Natural killer cell (primary cell): ENCODE measurements around the gene AKIRIN2. TPM values are rescaled to one million over a fixed set of nuclear protein-coding genes. Genes with fewer than 3 reads are reported as not detected.
A peak's percentile ranks its signal among the peaks of the same experiment; 100 is the strongest.

Experiments used
- ATAC-seq, 3 donors: fragments of 150-1000 bp in 2 of 3; fragments of 200-7000 bp in 1 of 3; cut with Tn5 transposase; 1 replicate in 1 of 3; 2 replicates in 2 of 3; pipeline ENCODE4 v1.10.0; 2021; ENCODE audit warnings: mild to moderate bottlenecking in 2 of 3, moderate library complexity in 2 of 3
- DNase-seq, 2 donors: peaks; one replicate each; pipeline versions ENCODE4 v3.0.0 to v3.0.0-alpha.2; 2013 to 2021; ENCODE audit warnings: mixed read lengths in 1 of 2
- H3K27ac ChIP-seq: one replicate; pipeline ENCODE4 v1.5.1; 2013; ENCODE audit warnings: mild to moderate bottlenecking, low read length
- H3K27me3 ChIP-seq: one replicate; pipeline ENCODE4 v1.6.1; 2013; ENCODE audit warnings: low read length; ENCODE audit not compliant: control insufficient read depth, insufficient read depth
- H3K36me3 ChIP-seq: one replicate; pipeline ENCODE4 v1.6.1; 2013; ENCODE audit warnings: low read length; ENCODE audit not compliant: control insufficient read depth, insufficient read depth
- H3K4me1 ChIP-seq: one replicate; pipeline ENCODE4 v1.6.1; 2013; ENCODE audit warnings: low read length; ENCODE audit not compliant: control insufficient read depth, insufficient read depth
- H3K4me3 ChIP-seq: one replicate; pipeline ENCODE4 v1.5.1; 2013; ENCODE audit warnings: low read length
- H3K9me3 ChIP-seq: one replicate; pipeline ENCODE4 v1.6.1; 2013; ENCODE audit warnings: low read length; ENCODE audit not compliant: control insufficient read depth, insufficient read depth
- H3K27ac Mint-ChIP-seq, 2 donors: one replicate each; pipeline ENCODE4 v1.8.0; 2022; ENCODE audit warnings: mild to moderate bottlenecking in 2 of 2, mixed read lengths in 2 of 2, moderate library complexity in 1 of 2
- H3K27me3 Mint-ChIP-seq, 2 donors: one replicate each; pipeline ENCODE4 v1.8.0; 2022; ENCODE audit warnings: low read depth in 2 of 2, mixed read lengths in 2 of 2
- H3K36me3 Mint-ChIP-seq: one replicate; pipeline ENCODE4 v1.8.0; 2022; ENCODE audit warnings: mixed read lengths
- H3K4me1 Mint-ChIP-seq, 2 donors: one replicate each; pipeline ENCODE4 v1.8.0; 2022; ENCODE audit warnings: mixed read lengths in 2 of 2
- H3K4me3 Mint-ChIP-seq: one replicate; pipeline ENCODE4 v1.8.0; 2022; ENCODE audit warnings: mild to moderate bottlenecking, moderate library complexity, mixed read lengths
- H3K9me3 Mint-ChIP-seq, 2 donors: one replicate each; pipeline ENCODE4 v1.8.0; 2022; ENCODE audit warnings: mixed read lengths in 2 of 2
- CTCF ChIP-seq: fragments of 200-600 bp; IDR thresholded peaks from one replicate; pipeline ENCODE4 v1.8.0; 2022; ENCODE audit warnings: antibody characterized with exemption
- WGBS: methylation state at CpG from one replicate; pipeline ENCODE4 v1.1.7; 2013; ENCODE audit warnings: missing lambda C conversion rate; ENCODE audit not compliant: insufficient coverage; 5-methylcytosine and 5-hydroxymethylcytosine counted together
- intact Hi-C: fragments of 100-400 bp; cut with micrococcal nuclease; formaldehyde crosslinking; loops from one replicate; pipeline ENCODE4 v1.14.2; 2022
- total RNA-seq, 4 donors: library from RNA; stranded (reverse); fragments of 120-200 nt in 1 of 4; gene quantifications; one replicate each; pipeline versions ENCODE4 v1.2.3 to v1.2.4, GENCODE V29; 2013 to 2022

Gene AKIRIN2
- total RNA-seq, 3 donors from 2014 or later (not counting 1 experiment from before 2014, with no cell fraction given), result 102 to 156 (median 108) TPM

- no peak for TF ChIP-seq CTCF
- Histone ChIP-seq H3K4me3 (no peak overlapping the region), H3K4me1 (peaks cover 19% of the 10 kb centered on the region), H3K27me3 (no peaks in the 10 kb centered on the region), H3K27ac (no peak overlapping the region), H3K9me3 (no peaks in the 10 kb centered on the region), H3K36me3 (no peaks in the 10 kb centered on the region)
- no peaks in the 10 kb centered on the region for H3K36me3 Mint-ChIP-seq
- no peaks in the 10 kb centered on the region for H3K27me3 Mint-ChIP-seq
- WGBS, result 69% methylated on average over 3 of the region's 4 CpGs
- intact Hi-C loops, result no loop called here
- H3K9me3 Mint-ChIP-seq, result no peaks in the 10 kb centered on the region
- ATAC-seq (peak; percentile 10 to 59 (median 29)), DNase-seq (peak in 1 of 2 donors; percentile 36)
- H3K4me1 Mint-ChIP-seq, result peaks cover 19 to 38% of the 10 kb centered on the region in 2 donors
- peak overlapping the region; percentile 65 to 87 for H3K27ac Mint-ChIP-seq
- peak overlapping the region; percentile 17 for H3K4me3 Mint-ChIP-seq
Observed at GRCh38 chr6:87738744-87739143, 36.7 kb upstream of the AKIRIN2 start.

- 69% methylated on average over 3 of the region's 3 CpGs for WGBS
- Histone ChIP-seq H3K4me3 (no peak overlapping the region), H3K4me1 (peaks cover 19% of the 10 kb centered on the region), H3K36me3 (no peaks in the 10 kb centered on the region), H3K27ac (no peak overlapping the region), H3K9me3 (no peaks in the 10 kb centered on the region), H3K27me3 (no peaks in the 10 kb centered on the region)
- intact Hi-C loops, result no loop called here
- no peak for TF ChIP-seq CTCF
- H3K27me3 Mint-ChIP-seq, result no peaks in the 10 kb centered on the region
- ATAC-seq, result no peak
- H3K9me3 Mint-ChIP-seq, result no peaks in the 10 kb centered on the region
- DNase-seq, result peak in 1 of 2 donors; percentile 41
- peak overlapping the region; percentile 65 to 87 for H3K27ac Mint-ChIP-seq
- peaks cover 19 to 36% of the 10 kb centered on the region in 2 donors for H3K4me1 Mint-ChIP-seq
- no peaks in the 10 kb centered on the region for H3K36me3 Mint-ChIP-seq
- peak overlapping the region; percentile 5 for H3K4me3 Mint-ChIP-seq
Observed at GRCh38 chr6:87738000-87738399, 36.0 kb upstream of the AKIRIN2 start.

- WGBS, result 64% methylated on average over 2 of the region's 5 CpGs
- Mint-ChIP-seq H3K27me3 (no peaks in the 10 kb centered on the region), H3K4me1 (peaks cover 20 to 32% of the 10 kb centered on the region in 2 donors), H3K9me3 (no peaks in the 10 kb centered on the region), H3K27ac (peak overlapping the region; percentile 51 to 69), H3K4me3 (no peak overlapping the region), H3K36me3 (no peaks in the 10 kb centered on the region)
- H3K36me3 ChIP-seq, result no peaks in the 10 kb centered on the region
- no peak for TF ChIP-seq CTCF
- intact Hi-C loops, result no loop called here
- ATAC-seq (peak; percentile 46 to 50 (median 50)), DNase-seq (peak in 1 of 2 donors; percentile 47)
- no peak overlapping the region for H3K4me3 ChIP-seq
- no peak overlapping the region for H3K27ac ChIP-seq
- no peaks in the 10 kb centered on the region for H3K27me3 ChIP-seq
- no peaks in the 10 kb centered on the region for H3K9me3 ChIP-seq
- H3K4me1 ChIP-seq, result peaks cover 15% of the 10 kb centered on the region
Observed at GRCh38 chr6:87736809-87737540, 34.9 kb upstream of the AKIRIN2 start.
